Right ventricle myocardium inferior (tissue), 1 donor: ENCODE results near the gene QDPR. TPM values are rescaled to one million over a fixed set of nuclear protein-coding genes. Genes with fewer than 3 reads are reported as not detected.
"Not testable (repeated sequence)": the region's sequence is repeated elsewhere in the genome, so short reads cannot be mapped to it uniquely, and the experiment has no call there.

Source experiments
- ATAC-seq: fragments of 200-7000 bp; cut with Tn5 transposase; one replicate; pipeline ENCODE4 v1.9.1; 2020; ENCODE audit warnings: mild to moderate bottlenecking, moderate library complexity
- DNase-seq: peaks from one replicate; pipeline ENCODE4 v3.0.0; 2021; ENCODE audit errors: missing footprints
- intact Hi-C: fragments of 100-400 bp; cut with DNase I; formaldehyde crosslinking; loops from one replicate; pipeline ENCODE4 v1.11.0; 2022
- total RNA-seq: library from RNA; stranded (reverse); fragmentation: NEBNext Ultra II Directional; extraction: Animal tissue kit (Norgen Biotek cat#: 25700); gene quantifications from one replicate; pipeline ENCODE4 v1.2.1, GENCODE V29; 2021
- donor health status: DM: no; HTN: yes; CAD: no; lungs with severe emphysema.

QDPR gene
- total RNA-seq, 1 donor from 2014 or later: 53.7 TPM

DNA sequence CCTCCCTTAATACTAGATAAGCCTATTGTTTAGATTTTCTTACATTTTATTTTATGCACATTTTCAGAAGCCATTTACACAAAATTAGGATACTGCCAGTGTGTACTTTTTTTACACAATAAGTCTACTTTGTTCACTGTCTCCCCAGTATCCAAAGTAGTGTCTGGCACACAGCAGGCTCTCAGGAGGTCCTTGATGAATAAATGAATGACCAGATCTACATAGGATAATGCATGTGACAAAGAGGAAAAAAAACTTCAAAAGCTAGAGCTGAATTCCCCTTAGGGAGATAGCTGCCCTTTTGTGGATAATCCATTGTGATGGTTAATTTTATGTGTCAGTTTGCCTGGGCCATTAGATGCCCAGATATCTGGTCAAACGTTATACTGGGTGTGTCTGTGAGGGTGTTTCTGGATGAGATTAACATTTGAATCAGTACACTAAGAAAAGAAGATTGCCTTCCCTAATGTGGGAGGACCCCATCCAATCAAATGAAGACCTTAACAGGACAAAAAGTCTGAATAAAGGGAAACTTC is 61.6 kb downstream of the QDPR start:
- intact Hi-C loops: no loop called here
- DNase-seq: no peak
- no peak for ATAC-seq

DNA sequence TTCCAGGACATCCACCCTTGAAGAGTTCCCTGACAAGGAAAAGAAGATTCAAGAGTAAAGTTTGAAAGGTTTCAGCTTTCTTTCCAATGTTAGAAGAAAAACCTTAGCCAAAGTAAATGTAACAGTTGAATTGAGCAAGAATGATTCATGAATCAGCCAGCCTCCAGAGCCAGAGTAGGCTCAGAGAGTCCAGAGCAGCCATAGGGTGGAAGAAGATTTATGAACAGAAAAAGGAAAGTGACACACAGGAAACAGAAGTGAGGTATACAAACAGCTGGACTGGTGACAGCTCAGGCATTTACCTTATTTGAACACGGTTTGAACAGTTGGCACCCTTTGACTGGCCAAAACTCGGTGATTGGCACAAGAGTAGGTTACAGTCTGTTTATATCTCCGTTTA is 63.2 kb downstream of the QDPR start:
- intact Hi-C loops: loop anchor here (5.0 to 10.0 kb wide), 3 partner anchors 101 to 1156 kb away; no protein-coding TSS in a partner anchor
- no peak for DNase-seq
- peak; percentile 70 for ATAC-seq

DNA sequence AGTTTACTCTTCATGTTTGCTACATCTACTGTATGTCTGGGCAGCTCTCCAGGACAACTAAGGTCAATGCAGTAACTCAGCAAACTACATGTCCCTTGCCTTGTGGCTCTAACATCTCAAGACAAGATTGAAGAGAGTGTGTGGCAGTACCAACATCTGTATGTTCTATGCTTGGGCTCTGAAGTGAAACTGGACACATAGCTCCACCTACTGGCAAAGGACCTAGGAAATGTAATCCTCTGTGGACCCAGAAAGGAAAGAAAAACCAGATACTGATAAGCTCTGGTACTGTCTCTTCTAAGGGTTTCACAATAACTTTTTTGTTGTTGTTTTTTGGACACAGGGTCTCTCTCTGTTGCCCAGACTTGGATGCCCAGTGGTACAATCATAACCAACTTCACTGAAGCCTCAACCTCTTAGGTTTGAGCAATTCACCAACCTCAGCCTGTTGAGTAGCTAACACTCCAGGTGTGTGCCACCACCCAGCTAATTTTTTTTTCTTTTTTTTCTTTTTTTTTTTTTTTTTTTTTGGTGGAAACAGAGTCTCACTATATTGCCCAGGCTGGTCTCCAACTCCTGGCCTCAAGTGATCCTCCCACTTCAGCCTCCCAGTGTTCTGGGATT is 64.1 kb downstream of the QDPR start:
- DNase-seq (no peak), ATAC-seq (peak; percentile 93)
- intact Hi-C loops: loop anchor here (5.0 to 10.0 kb wide), 3 partner anchors 100 to 1155 kb away; no protein-coding TSS in a partner anchor

DNA sequence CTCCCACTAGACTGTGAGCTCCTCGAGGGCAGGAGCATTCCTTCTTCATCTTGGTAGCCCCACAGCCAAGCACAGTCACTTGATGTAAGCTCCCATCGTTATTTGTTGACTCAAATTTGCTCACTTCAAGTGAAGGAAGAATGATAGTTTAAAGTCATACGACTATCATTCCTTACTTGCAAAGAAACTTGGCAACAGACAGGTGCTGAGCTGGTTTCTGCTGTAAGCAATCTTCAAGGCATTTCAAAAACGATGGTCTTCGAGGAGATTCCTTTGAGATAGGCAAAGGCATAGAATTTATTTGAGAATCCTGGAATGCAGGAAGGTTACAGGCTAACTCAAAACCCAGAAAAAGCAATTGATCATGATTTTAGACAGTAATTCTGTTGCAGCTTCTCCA is 64.8 kb downstream of the QDPR start:
- ATAC-seq (no peak), DNase-seq (no peak)
- intact Hi-C loops: loop anchor here (5.0 to 10.0 kb wide), 3 partner anchors 100 to 1155 kb away; no protein-coding TSS in a partner anchor

- intact Hi-C loops: loop anchor here (10.0 kb wide), 1 partner anchor 648 kb away; no protein-coding TSS in a partner anchor
- not testable (repeated sequence) for ATAC-seq, DNase-seq
Measured at GRCh38 chr4:17442477-17442876, 69.4 kb downstream of the QDPR start.

DNA sequence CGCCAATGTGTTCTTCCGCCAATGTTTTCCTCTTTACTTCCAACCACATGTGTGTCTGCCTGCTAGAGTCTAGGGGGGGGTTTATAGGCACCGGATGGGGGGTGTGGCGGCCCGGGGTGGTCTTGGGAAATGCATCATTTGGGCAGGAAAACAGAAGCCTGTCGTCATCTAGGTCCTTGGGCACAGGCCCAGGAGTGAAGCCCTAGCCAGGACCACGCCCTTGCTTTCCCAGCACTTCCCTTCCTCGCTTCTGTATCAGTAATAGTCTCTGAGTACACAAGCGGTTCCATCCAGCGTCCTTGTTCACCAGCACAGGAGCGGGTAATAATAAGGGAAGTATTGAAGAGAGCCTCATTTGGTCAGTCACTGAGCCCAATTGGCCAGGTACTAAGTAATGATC is 74.5 kb downstream of the QDPR start:
- ATAC-seq (no peak), DNase-seq (no peak)
- intact Hi-C loops: no loop called here

DNA sequence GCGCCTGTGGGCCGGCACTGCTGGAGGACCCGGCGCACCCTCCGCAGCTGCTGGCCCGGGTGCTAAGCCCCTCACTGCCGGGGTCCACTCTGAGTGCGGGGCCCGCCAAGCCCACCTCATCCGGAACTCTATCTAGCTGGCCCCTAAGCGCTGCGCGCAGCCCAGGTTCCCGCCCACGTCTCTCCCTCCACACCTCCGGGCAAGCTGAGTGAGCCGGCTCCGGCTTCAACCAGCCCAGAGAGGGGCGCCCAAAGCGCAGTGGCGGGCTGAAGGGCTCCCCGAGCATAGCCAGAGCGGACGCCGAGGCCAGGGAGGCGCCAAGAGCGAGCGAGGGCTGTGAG is 75.2 kb downstream of the QDPR start:
- DNase-seq: no peak
- no peak for ATAC-seq
- intact Hi-C loops: no loop called here

Other genes starting within 250 kb of the QDPR start
- gene CLRN2, start 3.1 kb upstream of the QDPR start, total RNA-seq: not detected
- gene LAP3, start 65.1 kb upstream of the QDPR start, total RNA-seq: 56.9 TPM
- 22.0 TPM for gene MED28, start 102.6 kb upstream of the QDPR start, total RNA-seq